ENCODE measurements around the gene PGAM2. TPM values are rescaled to one million over a fixed set of nuclear protein-coding genes. Genes with fewer than 3 reads are reported as not detected.

The PGAM2 gene
- polyA plus RNA-seq, 4 donors = 2.2 to 3.4 (median 2.8) TPM

DNA sequence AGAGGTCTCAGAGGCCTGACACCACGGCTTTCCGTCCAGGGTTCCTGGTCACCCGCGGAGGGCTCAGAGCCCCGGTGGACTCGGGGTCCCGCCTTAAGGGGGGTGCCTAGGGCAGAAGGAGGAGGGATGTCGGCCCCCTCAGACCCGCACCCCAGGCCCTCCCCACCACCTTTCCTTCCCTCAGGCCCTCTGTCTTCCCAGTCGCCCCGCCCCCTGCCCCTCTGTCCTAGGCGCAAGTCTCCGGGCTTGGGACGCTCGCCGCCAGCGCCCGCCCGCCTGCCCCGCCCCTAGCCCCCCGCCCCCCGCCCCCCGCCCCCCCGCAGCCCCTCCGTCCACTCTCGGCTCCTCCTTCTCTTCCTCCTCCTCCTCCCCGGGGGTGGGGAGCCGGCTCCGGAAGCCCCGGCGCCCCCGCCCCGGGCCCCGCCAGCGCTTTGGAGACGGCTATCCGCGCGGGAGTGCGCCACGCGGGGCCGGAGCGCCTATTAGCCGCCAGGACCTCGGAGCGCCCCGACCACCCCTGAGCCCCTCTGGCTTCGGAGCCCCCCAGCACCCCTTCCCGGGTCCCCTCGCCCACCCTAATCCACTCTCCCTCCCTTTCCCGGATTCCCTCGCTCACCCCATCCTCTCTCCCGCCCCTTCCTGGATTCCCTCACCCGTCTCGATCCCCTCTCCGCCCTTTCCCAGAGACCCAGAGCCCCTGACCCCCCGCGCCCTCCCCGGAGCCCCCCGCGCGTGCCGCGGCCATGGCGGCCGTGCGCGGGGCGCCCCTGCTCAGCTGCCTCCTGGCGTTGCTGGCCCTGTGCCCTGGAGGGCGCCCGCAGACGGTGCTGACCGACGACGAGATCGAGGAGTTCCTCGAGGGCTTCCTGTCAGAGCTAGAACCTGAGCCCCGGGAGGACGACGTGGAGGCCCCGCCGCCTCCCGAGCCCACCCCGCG is 38.8 kb upstream of the PGAM2 start, which contains the start of gene AEBP1:
Gene AEBP1 (plus strand): TSS at position 423 of the 937 bp plus-strand sequence. CDS start 321 bp downstream, at position 744.
- no peak for DNase-seq (ENCODE audit: low read depth in 4 of 4, low spot score in 2 of 4)

DNA sequence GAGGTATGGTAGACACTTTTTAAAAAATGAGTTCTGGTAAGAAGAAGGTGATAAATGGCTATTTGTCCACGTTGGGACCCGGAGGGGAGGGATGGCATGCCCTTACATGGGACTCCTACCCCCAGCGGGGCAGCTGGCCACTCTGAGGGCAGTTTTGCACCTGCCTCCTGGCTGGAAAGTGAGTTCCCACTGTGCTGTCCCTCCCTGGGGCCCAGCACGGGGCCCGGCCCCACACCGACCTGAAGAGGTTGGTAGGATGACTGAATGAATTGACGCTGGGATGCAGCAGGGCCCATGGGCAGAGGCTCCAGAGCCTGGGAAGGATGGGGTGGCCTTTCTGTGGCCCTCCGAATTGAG is 38.2 kb upstream of the PGAM2 start:
- DNase-seq (ENCODE audit: low read depth in 4 of 4, low spot score in 2 of 4) = no peak

DNA sequence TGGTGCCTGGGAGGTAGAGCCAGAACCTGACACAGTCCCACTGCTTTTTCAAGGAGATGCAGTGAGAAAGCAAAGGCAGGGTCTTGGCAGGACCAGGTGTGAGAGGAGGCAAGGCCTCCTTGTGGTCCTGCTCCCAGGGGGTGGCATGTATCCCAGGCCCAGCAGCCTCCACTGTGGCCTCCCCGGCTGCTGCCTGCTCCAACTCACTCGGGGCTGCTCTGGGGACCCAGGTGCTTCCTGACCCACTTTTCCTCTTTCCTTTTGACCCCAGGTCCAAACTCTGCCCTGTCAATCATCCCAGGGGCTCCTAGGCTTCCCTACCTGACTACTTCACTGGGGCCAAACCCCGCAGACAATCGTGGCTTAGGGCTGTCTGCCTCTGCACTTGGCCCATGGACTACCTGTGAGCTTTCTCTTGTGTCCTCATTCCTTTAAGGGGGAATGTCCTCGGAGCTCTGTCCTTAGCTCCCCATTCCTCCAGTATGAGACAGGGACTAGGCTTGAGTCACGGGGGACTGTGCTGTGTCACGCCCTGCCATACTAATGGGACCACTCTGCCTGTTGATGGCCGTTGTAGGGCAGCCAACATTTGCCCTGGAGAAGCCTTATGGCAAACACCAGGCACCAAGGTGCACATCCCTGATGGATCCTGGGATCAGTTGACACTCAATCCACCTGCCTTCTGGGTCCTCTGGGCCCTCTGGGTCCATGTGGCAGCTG is 37.6 kb upstream of the PGAM2 start:
- no peak for DNase-seq (ENCODE audit: low read depth in 4 of 4, low spot score in 2 of 4)

DNA sequence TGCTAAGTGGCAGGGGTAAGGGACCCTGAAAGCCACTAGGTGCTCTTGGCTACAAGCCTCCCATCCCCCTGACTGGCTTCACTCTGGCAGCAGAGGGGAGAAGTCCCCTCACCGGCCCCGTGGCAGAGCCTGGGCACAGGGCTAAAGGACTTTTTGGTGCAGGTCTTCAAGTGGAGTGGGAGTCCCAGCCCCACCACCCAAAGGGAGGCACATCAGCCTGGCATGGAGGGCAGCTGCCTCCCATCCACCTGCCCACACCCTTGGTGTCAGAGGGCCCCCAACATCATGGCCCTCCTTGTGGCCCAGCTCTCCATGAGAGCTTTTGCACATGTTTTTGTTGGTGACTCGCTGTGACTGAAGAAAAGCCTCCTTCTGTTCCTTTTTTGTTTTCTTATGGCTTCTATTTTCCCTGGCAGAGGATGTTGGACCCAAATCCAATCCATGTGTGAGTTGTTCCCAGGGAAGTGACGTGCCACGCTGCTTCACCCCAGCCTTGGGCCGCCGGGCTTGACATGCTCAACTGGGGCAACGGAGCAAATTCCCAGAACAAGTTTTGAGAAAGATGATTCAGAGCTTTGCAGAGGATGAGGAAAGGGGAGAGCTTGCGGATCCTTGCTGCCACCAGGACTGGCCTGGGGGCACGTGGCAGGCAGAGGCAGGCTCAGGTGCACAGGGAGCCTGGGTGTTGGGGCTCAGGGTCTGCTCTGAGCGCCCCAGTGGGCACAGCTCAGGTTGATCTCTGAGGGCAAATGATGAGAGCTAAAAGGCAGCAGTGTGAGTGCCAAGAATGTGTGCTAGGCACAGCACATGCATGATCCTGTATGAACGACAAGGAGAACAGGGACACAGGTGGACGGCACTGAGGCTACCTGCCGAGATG is 36.8 kb upstream of the PGAM2 start:
- DNase-seq (ENCODE audit: low read depth in 4 of 4, low spot score in 2 of 4) = no peak

DNA sequence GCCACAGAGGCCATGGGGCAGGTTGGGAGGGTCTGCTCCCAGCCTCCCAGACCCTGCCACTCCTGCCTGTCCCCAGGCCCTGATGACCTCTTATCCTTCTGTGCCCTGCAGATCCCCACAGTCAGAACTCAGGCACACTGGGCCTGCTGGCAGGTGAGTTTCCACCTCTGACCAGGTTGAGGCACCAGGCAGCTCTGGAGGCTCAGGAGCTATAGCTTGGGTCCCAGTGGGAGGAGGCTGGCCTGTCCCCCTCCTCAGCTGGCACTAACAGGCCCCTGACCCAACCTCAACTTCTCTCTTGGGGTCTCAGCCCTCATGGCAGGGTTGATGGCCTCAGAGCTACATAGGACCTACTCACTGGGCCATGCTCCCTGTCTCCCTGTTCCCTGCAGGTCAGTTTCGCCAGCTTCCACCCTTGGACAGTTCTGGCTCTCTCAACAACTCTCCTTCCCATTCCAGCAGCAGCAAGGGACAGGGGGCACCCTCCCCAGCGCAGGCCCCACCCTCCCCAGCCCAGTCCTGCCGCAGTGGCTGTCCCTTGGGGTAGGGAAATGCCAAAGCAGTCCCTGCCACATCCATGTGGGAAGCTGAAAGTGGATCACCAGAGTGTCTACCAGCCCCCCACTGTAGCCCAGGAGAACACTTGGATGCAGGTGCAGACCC is 36.1 kb upstream of the PGAM2 start:
- DNase-seq (ENCODE audit: low read depth in 4 of 4, low spot score in 2 of 4) = no peak

DNA sequence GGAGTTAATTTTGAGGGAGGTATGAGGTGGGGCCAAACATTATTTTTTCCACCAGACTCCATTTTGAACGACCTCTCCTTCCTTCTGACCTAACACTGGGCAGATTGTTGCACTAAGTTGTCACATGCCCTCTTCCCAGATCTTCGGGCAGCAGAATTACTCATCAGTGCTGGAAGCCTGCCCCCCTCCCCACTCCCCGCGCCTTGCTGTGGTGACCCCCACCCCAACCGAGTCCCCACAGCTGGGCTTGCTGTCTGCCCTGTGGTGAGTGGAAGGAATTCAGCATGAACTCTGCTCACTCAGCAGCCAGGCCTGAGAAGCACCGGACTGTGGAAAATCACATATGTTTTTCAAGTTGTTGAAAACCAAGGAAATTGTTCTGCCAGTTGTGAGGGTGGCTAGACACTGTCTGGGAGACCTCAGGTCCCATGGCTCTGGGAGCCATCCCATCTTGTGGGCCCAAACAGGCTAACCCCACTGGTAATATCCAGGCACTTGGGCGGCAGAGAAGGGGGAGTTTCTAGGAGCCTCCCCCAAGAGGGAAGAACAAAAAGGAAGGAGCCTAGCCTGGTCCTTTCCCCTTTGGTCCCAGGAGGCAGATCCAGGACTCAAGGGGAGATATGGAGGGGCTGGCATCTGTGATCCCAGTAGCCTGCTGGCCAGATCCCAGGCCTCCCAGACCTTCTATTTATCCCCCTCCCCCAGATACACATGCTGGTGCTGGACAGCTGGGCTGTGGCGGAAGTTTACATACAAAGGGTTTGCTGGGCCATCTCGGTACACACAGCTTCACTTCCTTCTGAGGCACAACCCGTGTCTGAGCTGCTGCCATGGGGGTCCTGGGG is 35.3 kb upstream of the PGAM2 start:
- no peak for DNase-seq (ENCODE audit: low read depth in 4 of 4, low spot score in 2 of 4)

DNA sequence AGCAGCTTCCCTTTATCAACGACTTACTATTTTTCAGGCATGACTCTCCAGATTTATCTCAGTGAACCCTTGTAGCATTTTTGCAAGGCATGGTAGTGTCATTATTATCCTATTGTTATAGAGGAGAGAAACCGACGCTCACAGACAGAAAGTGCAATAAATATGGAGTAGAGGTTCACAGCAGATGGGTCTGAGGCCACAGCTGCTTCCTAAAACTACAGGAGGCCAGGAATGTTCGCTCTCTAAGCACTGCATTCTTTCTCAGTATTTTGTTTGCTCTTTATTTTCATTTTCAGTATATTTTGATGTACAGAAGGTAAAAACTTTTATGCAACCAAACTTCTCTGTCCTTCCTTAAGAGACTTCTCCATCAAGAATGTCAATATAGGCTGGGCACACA is 34.3 kb upstream of the PGAM2 start:
- no peak for DNase-seq (ENCODE audit: low read depth in 4 of 4, low spot score in 2 of 4)

DNA sequence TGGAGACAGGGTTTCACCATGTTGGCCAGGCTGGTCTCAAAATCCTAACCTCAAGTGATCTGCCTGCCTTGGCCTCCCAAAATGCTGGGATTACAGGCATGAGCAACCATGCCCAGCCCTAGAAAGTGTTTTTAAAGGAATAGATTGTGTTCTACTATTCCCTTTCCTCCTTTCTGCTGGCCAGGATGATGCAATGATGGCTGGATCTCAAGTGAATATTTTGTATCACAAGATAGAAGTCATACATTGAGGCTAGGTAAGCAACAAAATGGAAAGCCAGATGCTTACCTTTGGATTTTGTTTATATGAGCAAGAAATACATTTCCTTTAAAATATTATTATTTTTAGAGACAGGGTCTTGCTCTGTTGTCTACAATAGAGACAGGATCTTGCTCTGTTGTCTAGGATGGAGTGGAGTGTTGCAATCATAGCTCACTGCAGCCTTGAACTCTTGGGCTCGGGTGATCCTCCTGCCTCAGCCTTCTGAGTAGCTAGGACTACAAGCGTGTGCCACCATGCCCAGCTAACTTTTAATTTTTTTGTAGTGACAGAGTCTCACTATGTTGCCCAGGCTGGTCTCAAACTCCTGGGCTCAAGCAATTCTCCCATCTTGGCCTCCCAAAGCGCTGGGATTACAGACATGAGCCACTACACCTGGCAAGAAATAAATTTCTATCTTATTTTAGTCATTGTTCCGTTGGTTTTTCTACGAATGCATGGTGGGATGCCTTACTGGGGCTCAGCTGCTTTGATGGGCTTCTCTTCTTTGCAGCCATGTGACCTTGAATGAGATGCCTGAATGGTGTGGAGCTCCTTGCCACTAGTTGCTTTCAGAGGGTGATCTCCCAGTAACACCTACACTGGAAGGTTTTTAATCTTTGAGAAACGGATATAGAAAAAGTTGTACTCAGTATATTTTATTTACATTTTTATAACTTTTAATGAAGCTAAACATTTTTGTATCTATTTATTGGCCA is 33.0 kb upstream of the PGAM2 start:
- DNase-seq (ENCODE audit: low read depth in 4 of 4, low spot score in 2 of 4) = no peak

DNA sequence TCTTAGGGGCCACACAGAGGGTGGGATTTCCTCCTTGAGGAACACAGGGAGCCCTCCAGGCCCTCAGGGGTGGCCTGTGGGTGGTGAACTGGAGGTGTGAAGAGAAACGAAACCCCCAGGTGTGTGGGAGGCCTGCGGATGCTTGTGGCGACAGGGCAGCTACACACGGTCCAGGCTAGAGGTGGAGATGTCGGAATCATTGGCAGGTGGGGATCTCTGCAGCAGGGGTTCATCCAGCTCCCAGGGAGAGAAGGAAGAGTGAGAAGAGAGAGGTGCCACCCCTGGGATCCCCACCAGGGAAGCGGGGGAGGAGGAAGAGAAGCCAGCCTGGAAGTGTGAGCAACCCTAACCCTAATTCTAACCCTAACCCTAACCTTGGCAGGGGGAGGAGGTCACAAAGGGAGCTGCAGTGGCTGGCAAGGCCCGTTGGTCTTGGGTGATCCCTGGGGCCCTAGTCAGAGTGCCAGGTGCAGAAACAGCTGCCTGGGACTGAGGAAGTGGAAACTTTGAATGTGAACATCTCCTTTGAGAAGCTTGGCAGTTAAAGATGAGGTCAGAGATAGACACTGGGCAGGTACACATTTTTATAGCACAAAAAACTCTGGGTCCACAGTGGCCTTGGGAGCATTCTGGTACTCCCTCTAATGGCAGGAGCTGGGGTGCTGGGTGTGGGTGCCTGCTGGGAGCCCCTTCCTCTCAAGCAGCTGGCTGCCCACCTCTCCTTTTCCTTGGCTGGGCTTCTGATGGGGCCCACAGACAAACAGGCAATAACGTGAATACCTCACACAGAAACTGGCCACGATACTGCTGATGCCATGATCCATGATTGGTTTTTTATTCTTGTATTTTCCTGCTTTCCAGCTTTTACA is 31.9 kb upstream of the PGAM2 start:
- no peak for DNase-seq (ENCODE audit: low read depth in 4 of 4, low spot score in 2 of 4)

DNA sequence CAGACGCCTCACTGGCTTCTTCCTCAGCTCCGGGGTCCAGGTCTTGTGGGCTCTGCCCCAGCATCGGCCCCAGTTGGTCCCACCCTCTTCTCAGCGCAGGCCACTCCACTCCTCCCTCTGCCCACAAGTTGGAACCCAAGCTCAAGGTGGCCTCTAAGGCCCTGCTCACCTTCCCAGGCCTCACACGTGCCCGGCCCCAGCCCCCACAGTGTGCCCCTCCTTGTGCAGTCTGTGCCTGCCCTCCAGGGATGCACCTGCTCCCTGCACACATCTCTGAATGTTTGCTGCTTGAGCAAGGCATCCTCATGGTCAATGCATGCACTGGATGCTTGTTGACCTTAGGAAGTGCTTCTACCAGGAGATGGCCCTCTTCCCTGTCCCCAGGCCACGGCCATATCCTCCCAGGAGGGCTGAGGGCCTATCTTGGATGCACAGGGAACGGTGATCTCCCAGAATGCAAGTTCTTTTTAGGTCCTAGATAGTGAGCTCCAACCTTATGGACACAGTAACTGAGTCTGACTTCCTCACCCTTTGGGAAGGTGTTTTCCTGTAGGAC is 31.0 kb upstream of the PGAM2 start:
- DNase-seq (ENCODE audit: low read depth in 4 of 4, low spot score in 2 of 4) = no peak

DNA sequence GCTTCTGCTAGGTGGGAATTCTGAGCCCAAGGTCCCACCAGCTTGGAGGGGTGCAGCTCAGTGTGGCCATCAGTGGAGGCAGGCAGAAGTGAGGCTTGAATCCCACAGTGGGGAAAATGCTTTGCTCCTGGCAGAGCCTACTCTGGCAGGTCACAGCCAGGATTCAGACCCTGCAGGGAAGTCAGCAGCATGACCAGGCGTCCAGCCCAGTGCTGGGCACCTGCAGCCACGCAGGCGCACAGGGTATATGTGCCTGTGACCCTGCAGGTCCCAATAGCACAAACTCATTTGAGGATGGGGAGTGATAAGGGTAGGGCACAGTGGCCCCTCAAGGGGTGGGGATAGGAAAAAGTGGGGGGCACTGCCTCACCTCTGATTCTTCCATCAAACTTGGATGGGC is 30.4 kb upstream of the PGAM2 start:
- no peak for DNase-seq (ENCODE audit: low read depth in 4 of 4, low spot score in 2 of 4)

DNA sequence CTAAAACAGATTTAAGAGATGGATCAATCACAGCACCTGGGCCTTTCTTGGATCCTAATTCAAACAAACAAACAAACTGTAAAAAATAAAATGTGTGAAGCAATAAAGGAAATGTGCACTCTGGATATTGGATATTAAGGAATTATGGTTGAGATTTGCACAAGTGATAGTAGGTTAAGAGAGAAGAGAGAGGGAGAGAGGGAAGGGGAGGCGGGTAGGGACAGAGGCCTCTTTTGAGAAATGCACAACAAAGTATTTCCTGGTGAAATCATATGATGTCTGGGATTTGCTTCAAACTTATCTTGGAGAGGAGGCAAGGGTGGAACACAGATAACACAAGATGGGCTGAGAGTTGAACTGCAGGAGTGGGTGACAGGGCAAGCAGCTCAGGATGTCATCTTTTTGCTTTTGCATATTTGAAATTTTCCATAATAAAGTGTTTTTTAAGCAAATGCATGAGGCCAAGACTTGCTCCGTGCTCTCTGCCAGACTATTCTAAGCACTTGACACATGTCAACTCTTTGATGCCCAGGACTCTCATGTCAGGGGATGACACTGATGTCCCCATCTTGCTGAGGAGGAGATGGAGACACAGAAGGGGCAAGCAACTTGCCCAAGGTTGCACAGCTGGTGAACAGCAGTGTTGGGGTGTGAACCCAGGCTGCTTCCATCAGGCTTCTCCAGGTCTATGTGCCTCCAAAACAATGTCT is 29.7 kb upstream of the PGAM2 start:
- no peak for DNase-seq (ENCODE audit: low read depth in 4 of 4, low spot score in 2 of 4)

DNA sequence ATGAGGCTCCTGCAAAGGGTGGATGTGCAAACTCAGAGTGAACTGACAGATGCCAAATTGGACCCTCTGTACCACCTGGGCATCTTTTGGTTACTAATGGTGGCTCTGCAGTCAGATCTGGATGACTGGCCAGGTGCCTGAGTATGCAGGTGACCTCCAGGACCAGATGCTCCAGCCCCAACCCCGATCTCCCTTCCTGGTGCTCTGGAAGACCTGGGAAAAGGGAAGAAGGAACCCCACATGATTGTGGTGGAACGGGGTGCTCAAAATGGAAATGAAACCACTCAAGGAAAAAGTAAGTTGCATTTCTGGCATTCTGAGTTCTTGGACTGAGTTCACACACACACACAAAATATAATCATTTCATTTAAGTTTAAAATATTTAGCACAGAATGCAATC is 29.0 kb upstream of the PGAM2 start:
- DNase-seq (ENCODE audit: low read depth in 4 of 4, low spot score in 2 of 4) = no peak

DNA sequence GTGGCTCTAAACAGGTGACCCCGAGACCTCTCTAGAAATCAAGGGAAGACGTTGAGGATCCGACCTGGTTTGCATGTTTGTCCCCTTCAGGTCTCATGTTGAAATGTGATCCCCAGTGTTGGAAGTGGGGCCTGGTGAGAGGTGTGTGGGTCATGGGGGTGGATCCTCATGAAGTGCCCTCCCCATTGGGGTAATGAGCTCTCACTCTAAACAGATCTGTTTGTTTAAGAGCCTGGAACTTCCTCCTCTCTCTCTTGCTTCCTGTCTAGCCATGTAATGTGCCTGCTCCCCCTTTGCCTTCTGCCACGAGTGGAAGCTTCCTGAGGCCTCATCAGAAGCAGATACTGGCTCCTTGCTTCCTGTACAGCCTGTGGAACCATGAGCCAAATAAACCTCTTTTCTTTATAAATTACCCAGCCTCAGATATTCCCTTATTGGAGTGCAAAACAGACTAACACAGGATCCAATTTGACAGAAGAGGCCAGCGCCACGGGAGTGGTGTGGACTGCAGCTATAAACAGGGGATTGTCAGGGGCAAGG is 27.8 kb upstream of the PGAM2 start:
- DNase-seq (ENCODE audit: low read depth in 4 of 4, low spot score in 2 of 4) = no peak

DNA sequence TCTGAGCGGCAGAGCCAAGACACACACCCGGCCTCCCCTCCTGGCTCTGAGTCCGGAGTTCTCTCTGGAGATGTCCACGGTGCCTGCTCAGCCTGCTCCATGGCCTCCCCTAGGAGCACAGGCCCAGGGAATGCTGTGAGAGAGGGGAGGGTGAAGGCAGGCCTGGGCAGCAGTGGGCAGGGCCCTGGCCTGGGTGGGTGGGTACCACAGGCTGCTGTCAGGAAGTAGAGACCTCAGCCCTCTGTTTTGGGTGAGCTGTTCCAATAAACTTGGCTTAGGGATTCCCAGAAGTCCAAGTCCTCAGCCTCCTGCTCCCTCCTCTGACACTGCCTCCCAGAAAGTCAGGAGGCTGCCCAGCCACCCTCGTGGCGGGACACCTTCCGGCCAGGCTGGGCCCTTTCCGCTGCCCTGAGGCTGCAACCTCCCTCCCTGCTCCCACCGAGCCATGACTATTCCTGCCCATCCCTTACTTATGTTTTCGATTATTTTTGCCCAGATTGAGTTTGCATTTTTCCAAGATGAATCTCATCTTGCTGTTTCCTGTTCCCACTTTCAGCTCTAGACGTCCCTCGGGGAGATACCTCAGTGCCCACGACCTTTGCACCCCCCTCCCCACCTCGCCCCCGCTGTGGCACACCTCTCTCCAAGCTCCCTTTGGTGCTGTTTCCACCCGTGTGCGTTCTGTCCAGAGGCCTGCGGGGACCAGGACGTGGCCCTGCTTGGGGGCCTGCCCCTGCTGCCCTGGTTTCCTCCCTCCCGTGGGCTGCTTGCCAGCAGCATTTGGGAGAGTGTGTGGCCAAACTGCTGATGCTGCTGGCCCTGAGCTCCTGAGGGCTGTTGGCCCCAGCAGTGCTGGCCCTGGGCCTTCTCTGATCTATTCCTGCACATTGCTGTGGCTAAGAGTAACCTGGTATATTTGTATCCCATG is 22.8 kb upstream of the PGAM2 start:
- DNase-seq (ENCODE audit: low read depth in 4 of 4, low spot score in 2 of 4) = no peak

All from left renal cortex interstitium (tissue), 4 donors.